HG03064 (cell line): ENCODE measurements around the gene CYP46A1.

Source experiments
- ATAC-seq: cut with Tn5 transposase; IDR thresholded peaks from one replicate; pipeline ENCODE4 v1.9.1; 2021; ENCODE audit warnings: low read depth; ENCODE audit not compliant: unreplicated experiment

CYP46A1 gene

DNA sequence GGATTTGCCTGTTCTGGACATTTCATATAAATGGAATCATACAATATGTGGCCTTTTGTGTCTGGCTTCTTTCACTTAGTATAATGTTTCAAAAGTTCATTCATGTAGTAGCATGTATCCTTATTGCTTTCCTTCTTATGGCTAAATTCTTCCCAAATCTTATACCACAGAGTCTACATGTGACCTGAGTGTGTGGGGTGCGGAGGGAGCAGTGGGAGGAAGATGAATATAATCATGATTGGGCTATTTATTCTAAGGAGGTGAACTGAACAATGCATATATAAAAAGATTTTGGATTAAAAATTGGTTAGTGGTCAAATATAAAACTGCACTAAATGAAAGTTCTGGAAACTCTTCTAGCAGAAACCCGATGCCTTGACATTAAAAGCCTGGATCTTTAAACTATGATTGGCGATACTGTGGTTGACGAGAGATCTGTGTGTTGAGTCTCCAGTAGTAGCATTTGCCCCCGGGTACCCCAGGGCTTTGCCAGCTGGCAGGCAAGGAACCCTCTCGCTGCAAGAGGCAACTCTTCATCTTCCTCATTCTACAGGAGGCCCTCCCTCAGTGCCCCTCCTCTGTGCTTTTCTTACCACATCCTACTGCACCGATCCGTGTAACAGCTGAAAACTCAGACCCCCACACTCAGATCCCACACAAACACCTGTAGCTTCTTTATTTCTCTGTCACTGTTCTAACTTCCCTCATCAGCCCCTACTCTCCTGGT lies 2.6 kb downstream of the CYP46A1 start:
- no peak for ATAC-seq

DNA sequence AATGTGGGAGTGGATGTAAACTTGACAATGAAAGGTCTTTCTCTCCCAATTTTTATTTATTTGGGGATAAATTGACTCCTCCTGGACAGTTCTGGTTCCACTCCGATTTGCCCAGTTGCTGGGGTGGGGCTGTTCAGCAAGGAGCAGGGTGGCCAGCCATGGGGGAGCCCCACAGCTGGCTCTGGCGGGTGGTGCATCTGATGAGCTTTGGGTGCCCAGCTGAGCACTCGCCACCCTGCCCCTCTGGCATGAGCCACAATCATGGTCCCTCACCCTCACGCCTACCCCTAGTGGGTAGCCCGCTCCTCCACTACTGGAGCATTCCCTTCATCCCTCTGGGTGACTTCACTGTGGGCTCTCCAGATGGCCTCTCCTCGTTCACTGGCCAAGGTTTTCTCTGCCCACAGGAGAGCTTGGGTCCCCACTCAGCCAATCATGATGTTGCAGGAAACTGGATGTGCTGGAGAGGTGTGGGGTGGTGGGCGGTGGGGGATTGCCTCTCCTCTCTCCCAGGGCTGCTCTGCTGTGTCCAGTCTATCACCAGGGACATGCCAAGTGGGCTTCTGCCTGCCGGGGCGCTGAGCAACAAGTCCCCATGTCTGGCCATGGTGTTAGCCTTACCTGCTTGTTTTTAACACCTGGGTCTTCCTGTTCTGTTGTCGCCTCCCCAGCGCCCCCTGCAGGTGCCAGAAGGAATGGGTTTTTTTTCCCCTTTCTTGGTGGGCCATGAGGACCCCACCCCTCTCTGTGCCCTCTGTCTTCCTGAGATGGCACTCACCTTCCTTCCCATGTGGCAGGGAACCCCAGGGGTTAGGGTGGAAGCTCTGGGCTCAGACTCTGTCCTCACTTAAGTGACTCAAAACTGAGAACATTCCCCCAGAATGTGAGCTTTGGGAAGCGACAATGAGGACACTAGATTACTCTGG lies 3.4 kb downstream of the CYP46A1 start:
- no peak for ATAC-seq

DNA sequence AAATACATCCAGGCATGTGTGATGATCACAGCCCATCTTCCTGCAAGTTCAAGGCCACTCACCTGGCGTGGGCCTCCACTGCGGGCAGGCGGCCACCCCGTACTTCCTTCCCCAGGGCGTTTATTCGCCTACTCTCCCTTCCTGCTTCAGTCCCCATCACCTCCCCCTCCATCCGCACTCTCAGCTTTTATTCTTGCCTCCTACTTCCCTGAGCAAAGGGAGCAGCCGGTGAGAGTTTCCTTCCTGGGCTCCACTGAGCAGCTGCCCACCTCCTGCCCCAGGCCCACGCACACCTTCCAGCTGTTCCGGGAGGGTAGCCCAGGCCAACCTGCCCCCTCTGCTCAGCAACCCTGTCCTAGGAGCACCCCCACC lies 4.1 kb downstream of the CYP46A1 start:
- no peak for ATAC-seq

DNA sequence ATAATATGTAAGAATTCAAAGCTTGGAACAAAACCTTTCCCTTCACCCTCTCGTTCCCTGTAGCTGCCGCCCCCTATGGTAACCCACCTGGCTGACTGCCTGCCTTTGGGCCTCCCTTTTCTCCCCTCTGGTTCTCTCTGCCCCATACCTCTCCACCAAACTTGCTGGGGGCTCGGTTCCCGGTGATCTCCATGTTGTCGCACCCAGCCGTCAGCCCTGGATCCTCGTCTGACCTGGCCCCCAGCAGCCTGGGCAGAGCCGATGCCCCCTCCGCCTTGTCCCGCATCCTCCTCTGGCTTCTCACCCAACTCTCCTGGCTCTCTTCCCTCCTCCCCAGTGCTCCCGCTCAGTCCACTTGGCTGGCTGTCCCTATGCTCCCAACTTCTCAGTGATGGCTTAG lies 4.5 kb downstream of the CYP46A1 start:
- no peak for ATAC-seq

DNA sequence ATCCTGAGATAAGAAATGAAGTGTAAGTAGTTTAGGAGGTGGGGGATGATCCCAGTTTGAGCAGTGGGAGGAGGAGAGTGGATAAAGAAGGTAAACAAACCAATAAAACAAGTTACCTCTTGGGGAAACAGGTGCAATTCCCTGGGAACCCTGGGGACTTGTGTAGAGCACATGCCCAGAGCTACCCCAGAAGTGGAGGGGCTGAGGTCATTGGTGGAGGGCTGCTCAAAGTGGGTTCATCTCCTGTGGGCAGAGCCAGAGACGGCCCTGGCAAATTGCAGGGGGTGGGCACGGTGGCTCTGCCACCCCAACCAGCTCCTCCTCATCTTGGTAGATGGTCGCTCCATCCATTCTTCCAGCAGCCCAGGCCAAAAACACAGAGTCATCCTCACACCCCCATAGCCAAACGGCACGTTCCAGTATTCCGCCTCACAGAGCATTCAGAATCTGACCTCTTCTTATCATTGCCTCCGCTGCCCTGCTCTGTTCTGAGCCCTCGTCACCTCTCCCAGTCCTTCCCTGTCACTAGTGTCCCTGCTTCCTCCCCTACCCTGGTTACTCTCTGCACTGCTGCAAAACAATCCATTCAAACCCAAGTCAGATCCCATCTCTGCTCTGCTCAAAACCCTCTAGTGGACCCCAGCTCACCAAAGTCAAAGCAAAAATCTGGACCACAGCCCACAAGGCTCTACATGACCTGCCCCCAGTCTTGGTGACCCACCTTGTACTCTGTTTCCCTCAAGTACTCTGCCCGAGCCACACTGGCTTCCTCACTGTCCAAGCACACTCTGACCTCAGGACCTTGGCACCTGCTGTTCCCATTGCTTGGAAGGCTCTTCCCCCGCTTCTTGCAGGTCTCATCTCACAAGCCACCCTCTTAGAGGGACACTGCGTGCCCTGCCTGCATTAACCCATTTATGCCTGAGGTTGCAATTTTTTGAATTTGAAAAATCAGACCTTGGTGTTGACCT lies 5.5 kb downstream of the CYP46A1 start:
- no peak for ATAC-seq

DNA sequence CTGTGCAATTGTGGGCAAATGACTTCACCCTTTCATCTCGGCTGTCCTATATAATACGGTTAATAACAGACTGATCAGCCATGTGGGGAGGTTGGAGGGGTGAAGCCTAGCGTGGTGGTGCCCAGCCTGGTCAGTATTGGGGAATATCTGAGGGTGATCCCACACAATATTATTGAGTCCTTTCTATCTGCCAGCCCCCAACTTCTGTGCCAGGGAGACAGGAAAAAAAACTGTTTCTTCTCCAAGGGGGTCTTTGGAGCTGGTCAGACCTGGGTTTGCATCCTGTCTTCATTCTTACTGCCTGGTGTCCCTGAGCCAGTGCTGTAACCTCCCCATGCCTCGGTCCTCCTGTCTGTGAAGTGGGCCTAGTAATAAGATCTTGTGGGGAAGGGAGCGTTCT lies 6.5 kb downstream of the CYP46A1 start:
- ATAC-seq, result no peak

DNA sequence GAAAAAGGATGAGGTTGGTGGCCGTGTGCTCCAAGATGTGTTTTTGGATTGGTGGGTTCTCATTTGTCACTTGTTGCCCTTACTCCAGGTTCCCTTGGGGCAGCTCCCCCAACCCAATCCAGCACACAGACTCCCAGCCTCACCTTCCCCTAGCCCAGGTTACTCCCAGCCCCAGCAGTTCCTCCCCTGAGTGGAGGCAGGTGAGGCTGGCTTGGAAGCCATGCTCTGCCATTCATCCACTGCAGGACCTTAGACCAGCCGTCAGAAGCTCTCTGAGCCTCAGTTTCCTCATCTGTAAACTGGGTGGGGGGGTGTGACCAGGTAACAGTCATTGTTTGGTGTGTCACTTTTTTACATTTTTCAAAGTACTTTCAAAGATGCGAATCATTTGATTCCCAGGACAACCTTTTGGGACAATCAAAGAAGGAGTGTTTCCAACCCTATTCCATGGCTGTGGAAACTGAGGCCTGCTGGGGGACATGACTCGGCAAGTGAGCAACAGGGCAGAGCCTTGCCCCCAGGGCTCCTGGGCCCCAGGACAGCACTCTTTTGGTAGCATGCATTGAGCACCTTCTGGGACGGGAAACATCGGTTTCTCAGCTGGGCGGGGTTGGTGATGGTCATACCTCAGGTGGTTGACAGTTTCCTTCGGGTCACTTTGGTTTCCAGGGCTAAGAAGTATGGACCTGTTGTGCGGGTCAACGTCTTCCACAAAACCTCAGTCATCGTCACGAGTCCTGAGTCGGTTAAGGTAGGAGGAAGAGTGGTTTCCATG lies 7.2 kb downstream of the CYP46A1 start:
- ATAC-seq, result no peak

DNA sequence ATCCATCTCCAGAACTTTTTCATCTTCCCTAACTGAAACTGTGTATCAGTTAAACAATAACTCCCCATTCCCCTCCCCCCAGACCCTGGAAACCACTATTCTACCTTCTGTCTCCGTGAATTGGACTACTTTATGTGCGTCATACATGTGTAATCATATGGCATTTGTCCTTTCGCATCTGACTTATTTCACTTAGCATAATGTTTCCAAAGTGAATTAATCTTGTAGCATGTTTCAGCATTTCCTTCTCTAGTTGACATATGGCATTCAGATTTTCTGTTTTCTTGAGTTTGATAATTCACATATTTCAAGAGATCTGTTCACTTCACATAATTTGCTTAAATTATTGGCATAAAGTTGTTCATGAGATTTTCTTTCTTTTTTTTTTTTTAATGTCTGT lies 9.8 kb downstream of the CYP46A1 start:
- ATAC-seq, result no peak

DNA sequence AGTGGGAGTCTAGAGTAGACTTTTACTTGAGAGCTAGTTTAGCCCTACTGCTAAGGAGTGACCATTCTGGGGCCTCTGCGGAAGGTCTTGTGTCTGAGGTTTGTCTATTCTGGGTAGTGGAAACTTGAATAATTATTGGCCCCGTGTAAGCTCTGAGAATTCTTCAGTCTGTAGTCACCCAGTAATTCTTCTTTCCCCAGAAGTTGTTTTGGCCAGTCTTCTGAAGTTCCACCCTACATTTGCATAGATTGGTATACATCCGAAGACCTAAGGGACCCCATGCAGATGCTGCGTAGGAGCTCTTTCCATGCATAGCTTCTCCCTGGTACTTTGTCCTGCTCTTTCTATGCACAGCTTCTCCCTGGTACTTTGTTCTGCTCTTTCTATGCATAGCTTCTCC lies 12.8 kb downstream of the CYP46A1 start:
- ATAC-seq, result no peak

DNA sequence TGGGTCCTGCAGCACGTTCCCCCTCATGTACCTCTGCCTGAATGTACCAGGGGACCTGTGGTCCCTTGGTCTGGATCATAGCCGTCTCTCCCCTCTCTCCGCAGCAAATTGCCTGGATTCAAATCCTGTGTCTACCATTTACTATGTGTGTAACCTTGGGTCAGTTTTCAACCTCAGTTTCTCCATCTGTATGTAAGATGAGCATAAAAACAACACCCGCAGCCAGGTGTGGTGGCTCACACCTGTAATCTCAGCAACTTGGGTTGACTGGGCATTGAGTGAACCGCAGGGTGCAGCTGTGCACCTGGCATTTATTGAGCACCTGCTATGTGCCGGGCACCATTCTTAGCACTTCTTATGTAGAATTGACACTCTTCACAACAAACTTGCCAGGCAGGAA lies 14.1 kb downstream of the CYP46A1 start:
- no peak for ATAC-seq

DNA sequence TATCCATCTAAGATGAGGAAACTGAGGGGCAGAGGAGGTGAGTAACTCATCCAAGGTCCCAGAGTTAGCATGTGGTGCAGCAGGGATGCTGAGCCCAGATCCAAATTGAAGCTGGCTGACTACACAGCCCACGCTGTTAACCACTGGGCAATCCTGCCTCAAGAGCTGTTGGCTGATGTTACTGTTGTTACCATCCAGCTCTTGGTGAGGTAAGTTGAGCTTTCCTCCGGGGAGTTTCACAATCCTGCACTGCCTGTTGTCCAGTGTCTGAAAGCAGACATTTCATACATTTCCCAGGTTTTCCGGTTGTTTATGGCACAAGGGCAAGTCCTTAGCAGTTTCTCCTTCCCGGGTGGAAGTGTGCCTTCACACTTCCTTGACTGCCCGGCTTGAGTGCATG lies 14.5 kb downstream of the CYP46A1 start:
- no peak for ATAC-seq

DNA sequence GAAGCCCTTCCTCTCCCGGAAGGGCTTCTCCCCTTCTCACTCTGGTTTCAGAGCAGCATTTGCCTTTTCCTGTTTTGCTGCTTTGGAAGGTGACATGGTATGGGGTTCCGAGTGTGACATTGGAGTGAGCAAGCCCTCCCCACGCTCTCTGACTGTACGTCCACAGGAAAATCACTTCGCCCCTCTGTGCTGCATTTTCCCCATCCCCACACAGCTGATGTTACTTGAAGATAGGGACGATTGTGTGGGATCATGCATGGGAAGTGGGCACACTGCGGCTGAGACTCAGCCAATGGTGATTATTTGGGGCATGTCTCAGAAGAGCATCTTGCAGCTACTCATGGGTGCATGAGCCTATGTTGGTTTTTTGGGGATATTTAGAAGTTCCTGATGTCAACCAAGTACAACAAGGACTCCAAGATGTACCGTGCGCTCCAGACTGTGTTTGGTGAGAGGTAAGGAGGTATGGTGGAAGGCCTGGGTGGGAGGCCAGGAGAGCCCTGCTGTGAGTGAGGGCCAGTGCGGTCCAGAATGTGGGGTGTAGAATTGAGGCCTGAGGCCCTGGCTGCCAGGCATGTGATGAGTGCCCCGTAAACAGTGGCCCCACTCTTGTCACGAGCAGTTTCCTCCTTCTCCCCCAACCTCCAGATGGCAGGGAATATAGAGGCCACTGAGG lies 15.1 kb downstream of the CYP46A1 start:
- no peak for ATAC-seq

DNA sequence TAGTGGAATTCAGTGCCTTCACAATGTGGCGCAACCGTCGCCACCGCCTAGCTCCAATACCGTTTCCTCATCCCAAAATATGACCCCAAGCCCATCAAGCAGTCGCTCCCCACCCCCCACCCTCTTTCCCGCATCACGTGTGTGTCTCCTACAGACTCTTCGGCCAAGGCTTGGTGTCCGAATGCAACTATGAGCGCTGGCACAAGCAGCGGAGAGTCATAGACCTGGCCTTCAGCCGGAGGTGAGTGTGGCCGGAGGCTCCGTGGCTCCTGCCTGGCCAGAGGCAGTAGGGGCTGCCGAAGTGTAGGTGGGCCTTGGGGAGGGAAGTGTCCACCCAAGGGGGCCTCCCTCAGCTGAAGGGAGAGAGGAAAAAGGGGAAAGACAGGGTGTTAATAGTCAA lies 15.8 kb downstream of the CYP46A1 start:
- ATAC-seq, result no peak

DNA sequence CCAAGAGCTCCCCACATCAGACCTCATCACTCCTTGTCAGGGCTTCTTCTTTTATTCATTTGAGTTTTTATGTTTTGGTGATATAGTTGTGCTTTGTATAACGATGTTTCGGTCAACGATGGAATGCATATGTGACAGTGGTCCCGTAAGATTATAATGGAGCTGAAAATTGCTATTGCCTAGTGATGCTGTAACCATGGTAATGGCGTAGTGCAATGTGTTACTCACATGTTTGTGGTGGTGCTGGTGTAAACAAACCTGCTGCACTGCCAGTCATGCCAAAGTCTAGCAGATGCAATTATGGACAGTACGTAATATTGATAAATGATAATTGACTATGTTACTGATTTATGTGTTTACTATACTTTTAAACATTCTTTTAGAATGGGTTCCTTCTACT lies 16.3 kb downstream of the CYP46A1 start:
- ATAC-seq, result no peak

DNA sequence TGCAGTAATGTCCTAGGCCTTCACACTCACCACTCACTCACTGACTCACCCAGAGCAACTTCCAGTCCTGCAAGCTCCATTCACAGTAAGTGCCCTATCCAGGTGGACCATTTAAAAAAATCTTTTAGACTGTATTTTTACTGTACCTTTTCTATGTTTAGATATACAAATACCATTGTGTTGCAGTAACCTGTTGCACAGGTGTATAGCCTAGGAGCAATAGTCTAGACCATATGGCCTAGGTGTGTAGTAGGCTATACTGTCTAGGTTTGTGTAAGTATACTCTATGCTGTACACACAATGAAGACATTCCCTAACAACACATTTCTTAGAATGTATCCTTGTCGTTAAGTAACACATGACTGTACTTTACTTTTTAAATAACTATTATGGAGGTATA lies 17.2 kb downstream of the CYP46A1 start:
- no peak for ATAC-seq

DNA sequence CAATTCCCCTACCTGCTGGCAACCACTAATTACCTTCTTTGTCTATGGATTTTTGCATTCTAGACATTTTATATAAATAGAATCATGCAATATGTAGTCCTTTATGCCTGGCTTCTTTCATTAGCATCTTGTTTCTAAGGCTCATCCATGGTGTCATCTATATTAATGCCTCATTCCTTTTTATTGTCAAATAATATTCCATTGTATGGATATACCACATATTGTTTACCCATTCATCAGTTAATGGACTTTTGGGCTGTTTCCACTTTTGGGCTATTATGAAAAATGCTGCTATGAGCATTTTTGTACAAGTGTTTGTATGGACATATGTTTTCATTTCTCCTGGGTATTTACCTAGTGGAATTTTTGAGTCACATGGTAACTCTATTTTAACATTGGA lies 18.0 kb downstream of the CYP46A1 start:
- no peak for ATAC-seq

DNA sequence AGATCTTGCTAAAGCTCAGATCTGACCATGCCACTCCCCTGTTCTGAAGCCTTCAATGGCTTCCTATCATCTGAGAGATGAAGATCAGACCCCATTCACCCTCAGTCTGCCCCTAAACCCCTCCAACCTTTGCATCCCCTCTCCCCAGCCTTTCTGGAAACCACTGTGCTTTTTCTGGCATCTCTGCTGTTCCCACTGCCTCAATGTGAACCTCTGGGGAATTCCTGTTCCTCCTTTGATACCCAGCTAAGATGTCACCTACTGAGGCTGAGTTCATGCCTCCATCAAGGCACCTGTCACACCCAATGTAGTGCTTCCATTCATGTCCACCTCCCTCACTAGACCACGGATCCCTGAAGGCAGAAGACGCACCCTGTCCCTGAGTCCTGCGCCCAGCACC lies 19.3 kb downstream of the CYP46A1 start:
- ATAC-seq, result no peak

DNA sequence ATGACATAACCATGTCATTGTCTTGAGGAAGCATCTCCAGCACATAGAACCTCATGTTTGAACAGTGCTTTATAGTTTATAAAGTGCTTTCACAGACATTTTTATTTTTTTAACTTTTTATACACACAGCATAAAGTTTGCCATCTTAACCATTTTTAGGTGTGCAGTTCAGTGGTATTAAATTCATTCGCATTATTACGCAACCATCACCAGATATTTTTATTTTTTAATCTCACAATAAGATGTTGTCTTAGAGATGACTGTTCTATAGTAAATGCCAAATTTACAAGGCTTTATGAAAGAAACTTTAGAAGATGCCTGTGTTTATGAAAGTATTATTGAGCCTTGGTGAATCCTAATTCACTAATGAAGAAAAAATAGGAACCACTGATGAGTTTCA lies 19.9 kb downstream of the CYP46A1 start:
- ATAC-seq, result no peak

DNA sequence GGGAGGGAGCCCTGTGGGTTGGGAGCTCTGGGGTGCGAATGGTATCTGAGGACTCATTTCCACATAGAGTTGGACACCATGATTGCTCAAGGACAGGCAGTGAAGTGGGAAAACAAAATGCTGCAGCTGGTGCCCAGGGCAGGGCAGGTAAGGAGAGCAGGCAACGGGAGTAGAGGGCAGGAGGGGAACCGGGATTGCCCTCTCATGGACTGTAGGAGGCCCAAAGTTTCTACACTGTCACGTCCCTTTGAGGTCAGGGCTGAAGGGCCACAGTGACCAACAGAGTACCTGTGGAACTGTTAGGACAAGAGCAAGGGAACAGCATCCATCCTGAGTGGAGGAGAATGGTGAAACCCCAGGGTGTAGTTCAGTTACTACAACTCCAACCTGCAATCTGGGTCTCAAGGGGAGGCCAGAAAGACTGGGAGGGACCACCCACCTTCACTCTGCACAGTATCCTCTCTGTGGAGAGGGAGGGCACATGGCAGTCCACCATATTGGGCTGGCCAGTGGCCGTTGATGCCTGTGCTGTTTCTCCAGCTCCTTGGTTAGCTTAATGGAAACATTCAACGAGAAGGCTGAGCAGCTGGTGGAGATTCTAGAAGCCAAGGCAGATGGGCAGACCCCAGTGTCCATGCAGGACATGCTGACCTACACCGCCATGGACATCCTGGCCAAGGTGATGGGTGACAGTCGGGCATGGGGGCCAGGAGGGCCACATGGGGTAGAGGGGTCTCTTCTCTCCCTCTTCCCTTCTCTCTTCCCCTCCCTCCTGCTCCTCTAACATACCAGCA lies 22.2 kb downstream of the CYP46A1 start:
- no peak for ATAC-seq
